Daoy (cell line): Measurements from ENCODE around the gene ATXN1. TPM values are rescaled to one million over a fixed set of nuclear protein-coding genes. Genes with fewer than 3 reads are reported as not detected.
"Not testable (repeated sequence)": the region's sequence is repeated elsewhere in the genome, so short reads cannot be mapped to it uniquely, and the experiment has no call there.

Source experiments
- DNase-seq: peaks from one replicate; pipeline ENCODE4 v3.0.0-alpha.2; 2015; ENCODE audit warnings: low read depth
- total RNA-seq: library from RNA; depleted of rRNA; stranded (reverse); fragments of >200 nt; shearing (Covaris generic); gene quantifications from 2 replicates; pipeline ENCODE4 v1.2.3, GENCODE V29; 2014

Gene ATXN1
- total RNA-seq, 1 experiment from 2014 or later, result 33.8 TPM

DNA sequence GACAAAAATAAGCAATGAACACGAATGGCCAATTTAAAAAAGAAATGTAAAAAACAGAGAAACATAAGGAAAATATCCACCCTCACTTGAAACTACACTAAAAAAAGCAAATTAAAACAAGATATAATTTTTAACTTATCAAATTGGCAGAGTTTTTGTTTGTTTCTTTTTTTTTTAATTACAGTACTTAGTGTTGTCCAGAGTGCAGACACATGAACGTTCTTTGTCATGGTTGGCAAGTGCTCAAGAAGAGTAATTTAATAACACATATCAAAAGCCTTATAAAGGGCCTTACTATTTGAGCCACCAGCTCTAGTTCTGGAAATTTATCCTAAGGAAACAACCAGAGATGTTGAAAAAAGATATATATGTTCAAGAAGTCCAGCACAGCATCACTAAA is 142.3 kb downstream of the ATXN1 start:
- DNase-seq, result no peak

DNA sequence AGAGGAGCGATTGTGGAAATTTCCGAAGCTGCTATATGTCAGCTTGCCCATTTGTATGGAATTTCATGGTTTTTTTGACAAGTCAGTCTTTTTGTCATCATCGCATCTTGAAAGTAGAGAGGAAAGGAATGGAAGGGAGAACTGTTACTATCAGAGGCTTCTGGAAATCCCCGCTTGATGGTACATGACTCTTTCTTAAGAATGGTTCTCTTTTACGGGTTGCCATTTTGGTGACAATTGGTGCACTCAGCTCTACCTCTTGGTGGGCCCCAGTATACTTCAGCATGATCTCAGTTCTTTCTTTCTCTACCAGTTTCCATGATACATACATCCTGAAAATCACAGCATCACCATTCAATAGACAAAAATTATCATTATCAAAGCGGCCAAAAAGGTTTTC is 146.0 kb downstream of the ATXN1 start:
- DNase-seq, result not testable (repeated sequence)

DNA sequence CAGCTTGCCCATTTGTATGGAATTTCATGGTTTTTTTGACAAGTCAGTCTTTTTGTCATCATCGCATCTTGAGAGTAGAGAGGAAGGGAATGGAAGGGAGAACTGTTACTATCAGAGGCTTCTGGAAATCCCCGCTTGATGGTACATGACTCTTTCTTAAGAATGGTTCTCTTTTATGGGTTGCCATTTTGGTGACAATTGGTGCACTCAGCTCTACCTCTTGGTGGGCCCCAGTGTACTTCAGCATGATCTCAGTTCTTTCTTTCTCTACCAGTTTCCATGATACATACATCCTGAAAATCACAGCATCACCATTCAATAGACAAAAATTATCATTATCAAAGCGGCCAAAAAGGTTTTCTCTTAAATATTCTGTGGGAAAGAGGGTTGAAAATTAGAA is 147.1 kb downstream of the ATXN1 start:
- not testable (repeated sequence) for DNase-seq

DNA sequence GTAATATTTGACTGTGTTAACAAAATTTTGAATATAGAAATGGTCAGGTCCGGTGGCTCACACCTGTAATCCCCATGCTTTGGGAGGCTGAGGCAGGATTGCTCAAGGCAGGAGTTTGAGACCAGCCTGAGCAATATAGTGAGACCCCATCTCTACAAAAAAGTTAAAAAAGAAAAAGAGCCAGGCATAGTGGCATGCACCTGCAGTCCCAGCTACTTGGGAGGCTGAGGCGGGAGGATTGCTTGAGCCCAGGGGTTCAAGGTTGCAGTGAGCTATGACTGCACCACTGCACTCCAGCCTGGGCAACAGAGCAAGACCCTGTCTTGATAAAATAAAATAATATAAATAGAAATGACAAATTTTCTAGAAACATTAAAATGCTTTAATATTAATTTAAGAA is 147.8 kb downstream of the ATXN1 start:
- not testable (repeated sequence) for DNase-seq

DNA sequence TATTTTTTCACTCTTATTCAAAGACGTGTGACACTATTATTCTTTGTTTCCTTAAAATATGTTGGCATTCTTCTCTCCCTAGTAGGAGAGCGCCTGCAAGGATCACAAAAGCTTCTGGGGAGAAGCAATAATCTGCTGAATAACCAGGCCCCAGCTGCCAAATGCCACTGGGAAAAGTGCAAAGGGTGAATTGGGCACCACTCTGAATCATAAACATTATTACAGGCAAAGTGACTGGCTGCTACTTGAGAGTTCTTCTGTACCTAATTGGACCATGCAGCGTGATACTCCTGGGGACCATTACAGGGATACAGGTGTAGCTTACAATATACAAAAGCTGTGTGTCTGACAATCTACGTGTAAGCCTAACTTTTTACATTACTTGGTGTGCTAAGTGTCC is 152.8 kb downstream of the ATXN1 start:
- no peak for DNase-seq

DNA sequence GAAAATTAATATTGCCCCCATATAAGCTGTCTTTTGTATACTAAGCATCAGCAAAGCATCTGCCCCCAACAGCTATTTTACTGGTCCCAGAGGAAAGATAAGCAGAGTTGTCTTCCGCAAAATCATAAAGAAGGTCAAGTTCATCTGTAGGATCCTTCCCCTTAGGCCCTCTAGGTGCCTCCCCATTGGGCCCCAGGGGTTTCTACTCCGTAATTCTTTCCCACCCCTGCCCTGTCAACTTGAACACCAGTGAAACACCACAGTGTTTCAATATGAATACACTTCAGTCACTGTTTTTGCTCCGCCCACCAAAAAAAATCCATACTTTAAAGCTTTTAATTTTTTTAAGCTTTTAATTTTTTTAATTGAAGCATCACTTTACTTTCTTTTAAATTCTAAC is 159.2 kb downstream of the ATXN1 start:
- DNase-seq, result no peak

DNA sequence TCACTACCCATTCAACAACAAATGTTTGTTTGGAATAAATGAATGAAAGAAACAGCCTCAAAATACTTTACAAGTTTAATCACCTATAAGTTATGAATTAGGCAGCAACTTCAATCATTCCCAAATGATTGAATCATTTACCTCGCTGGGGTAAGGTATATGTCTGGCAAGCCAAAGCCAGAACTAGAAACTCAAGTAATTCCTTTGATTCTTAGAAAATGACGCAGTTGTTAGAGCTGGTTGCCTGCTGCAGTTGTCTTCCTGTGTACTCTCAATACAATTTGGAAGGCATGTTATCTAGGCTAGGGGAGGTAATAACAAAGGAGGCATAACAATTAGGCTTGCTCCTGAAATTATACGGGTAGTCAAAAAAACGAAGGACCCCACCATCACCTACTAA is 160.6 kb downstream of the ATXN1 start:
- no peak for DNase-seq

DNA sequence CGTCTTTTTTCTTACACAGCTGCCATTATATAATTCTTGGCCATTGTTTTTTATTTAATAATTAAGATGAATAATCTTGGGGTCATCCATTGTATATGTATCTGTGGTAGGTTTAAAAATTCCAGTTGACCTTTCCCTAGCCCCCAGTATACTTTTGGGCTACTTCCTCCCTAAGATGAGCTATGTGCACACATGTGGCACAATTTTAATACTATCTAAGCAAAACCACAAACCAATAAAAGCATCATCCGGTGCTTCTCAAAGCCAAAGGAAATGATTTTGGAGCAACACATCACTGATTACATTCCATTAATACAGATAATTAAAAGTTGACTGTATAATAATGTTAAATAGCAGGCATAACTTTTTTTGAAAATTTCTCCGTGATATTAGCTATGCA is 161.2 kb downstream of the ATXN1 start:
- no peak for DNase-seq

DNA sequence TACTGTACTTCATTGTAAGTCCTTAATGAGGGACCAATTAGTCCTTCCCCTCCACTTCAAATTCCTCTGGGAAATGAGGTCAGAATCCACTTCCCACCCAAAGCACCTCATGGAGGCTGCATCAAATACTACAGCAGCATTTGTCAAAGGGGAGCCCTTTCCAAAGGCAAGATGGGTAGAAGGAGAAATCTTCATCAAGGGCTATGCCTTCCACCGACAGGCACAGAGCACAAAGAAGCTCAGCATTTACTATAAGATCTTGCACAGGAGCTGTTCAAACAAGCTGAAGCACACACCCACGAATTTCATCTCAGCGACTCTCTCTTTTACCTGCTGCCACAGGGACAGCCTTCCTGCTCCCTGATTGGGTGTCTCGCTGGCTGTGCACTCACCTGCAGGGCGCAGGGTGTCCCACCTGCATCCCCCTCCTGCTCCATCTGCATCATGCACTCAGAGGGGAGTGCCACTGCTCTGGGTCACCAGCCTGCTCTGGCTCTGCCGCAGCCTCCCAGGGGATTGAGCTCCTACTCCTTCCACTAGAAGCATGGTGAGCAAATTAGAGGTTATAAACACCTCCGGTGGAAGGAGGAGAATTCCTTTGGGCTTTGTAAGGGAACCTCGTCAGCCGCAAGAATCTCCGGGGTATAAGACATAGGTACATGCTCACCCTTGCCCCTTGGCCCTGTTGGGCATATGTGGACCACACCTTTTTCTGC is 164.5 kb downstream of the ATXN1 start:
- no peak for DNase-seq

DNA sequence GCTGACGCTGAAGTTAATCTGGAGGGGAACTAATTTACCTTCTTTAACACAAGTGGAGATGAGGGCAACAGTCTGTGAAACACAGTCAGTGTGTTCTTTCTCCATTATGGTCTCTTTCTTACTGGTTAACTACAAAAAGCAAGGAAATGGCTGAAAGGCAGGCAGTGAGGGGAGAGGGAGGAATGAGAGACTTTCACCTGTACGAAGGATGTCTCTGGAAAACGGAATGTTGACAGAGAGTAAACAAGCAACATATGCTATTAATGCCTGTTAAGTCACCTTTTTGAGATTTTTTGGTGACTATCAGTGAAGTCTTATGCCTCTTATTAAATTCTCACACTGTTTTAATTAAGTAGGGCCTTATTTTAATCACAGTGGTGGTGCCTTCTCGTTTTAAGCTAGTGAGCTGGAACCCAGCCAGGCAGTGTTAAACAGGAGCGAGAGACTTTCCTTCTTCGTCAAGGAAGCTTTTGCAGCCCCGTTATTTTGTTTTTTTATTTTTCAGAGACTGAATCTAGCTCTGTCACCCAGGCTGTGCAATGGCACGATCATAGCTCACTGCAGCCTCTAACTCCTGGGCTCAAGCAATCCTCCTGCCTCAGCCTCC is 165.6 kb downstream of the ATXN1 start:
- DNase-seq, result no peak

DNA sequence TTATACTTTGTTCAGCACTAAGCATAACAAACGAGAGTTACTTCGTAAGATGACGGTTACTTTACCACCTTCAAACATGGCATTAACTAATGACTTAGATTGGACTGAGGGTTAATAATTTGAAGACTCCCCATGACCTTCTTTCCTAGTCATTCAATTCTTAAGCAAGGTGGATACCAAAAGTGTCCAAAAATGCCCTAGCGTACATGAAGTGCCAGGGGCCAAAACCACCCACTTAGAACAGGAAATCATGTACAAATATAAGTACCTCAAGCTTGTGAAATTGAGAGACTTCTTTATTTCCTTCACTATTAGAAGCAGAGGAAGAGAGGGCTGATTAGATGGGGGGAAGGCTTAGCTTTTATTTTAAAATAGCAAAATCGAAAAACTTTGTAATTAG is 166.4 kb downstream of the ATXN1 start:
- no peak for DNase-seq

DNA sequence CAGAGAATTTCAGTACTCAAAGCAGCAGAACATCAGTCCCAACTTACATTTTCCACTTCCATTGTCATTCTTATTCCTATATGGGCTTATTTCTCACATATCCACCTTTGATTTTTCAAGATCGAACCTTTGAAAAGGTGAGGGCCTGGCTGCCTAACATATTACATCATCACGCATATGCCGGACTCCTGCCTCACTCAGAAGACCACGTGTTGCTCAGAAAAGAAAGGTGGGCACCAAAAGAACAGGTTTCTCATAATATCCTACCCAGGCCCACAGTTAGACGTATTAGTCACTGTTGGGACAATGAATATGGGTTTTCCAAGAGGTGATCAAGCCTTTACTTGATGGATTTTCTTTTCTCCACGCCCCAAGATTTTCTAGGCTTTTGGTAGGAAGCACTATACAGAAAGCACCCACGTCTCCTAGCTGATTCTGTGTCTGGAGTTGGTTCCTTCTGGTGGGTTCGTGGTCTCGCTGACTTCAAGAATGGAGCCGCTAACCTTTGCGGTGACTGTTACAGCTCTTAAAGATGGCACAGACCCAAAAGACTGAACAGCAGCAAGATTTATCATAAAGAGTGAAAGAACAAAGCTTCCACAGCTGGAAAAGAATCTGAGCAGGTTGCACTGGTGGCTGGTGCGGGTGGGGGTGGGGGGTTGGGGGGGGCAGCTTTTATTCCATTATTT is 168.9 kb downstream of the ATXN1 start:
- DNase-seq, result no peak

DNA sequence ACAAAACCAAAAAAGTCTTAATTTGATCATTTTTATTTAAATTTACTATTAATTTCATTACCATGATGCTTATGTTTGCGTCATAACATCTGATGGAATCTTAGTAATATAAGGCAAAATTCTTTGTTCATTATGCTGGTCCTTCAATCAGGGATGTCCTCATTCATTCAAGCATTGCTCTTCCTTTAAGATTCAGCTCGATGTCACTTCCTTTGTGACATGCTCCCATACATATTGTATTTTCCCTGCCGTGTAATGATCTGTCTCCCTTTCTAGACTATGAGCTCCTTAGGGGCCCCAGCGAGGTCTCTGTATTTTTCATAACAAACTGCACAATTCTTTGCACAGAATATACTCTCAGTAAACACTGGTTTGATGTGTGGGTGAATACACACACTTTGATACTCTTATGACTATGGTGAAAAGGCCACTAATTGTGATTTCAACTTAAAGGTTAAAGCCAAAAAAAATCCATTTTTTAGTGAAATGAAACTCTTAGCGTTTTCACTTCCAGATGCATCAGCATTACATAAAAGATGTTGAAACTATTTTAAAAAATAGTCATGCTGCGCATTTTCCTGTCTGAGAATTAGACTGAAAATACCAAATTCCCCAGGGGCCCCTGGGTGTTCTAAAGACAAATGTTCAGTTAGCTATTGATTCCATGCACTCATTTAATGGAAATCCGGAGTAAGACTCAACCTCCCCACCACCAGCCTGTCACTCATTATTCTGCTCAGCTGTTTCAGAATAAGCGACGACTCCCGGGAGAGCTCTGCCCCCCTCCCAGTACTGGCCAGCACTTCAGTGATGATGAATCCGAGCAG is 169.7 kb downstream of the ATXN1 start:
- DNase-seq, result no peak

DNA sequence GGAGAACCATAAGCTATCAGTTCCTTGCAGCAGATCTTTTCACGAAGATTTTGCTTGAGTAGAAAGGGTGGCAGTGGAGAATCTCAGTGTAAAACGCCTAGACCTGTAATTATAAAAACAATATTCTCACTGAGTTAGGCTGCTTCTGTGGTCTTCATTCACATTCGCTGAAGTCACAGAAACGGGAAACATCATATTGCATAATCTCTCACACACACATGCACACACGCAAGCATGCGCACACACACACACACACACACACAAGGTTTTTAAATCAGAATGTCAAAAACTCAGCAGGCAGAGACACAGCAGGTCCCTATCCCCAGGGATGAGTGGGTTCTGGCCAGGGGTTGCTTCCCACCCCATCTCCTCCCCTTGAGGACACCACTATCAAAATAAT is 175.5 kb downstream of the ATXN1 start:
- no peak for DNase-seq

DNA sequence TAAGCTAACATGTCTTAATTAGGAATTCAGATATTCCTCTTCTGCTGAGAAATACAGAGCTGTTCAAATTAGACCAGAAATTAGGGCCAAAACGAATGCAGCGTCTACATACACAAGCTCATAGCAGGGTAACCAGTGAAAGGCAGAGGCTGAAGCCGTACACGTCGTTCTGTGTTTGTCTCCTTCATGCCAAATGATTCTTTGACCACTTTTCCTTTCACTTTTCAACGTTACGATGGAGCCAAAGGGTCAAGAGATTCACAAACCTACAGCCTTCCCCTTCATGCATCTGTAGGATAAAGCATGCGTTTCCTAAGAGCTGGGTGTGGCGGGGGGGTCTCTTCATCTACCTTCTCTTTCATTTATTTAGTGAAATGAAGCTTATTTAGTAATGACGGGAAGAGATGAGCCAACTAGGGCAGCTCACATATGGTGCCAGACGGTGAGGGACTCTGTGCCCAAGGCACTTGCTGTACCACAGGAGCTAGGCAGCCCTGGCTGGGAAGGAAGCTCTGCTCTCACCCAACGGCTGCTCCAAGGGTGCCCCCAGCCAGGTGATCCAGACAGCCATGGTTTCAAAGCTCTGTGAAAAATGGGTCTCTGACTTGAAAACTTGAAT is 178.0 kb downstream of the ATXN1 start:
- no peak for DNase-seq

DNA sequence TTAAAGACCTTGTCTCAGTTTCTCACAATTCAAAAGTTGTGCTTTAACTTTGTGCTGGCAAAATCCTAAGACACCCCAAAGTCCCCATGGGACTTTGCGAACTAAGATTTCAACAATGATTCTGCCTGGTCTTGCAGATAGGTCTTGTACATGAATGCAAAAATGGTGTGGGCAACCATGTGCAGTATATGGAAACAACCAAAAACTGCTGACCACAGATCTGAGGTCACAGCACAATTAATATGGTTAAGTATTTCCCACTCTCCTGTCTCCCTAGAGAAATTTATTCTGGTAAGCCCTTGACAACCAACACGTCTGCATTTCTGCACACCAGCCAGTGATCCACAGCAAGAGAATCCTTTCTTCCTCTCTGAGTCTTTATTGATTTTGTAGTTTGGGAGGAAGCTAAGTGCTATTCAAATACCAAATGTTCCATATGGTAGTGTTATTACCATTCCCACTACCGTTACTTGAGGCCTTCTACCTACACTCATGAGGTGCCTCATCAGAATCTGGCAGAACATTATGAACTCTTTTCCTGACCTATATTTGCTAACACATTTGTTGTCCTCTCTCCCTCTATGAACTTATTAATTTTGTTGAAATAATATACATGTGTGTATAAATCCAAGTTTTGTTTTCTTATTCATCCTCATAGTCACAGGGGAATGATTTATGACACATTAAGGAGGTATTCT is 178.7 kb downstream of the ATXN1 start:
- no peak for DNase-seq

DNA sequence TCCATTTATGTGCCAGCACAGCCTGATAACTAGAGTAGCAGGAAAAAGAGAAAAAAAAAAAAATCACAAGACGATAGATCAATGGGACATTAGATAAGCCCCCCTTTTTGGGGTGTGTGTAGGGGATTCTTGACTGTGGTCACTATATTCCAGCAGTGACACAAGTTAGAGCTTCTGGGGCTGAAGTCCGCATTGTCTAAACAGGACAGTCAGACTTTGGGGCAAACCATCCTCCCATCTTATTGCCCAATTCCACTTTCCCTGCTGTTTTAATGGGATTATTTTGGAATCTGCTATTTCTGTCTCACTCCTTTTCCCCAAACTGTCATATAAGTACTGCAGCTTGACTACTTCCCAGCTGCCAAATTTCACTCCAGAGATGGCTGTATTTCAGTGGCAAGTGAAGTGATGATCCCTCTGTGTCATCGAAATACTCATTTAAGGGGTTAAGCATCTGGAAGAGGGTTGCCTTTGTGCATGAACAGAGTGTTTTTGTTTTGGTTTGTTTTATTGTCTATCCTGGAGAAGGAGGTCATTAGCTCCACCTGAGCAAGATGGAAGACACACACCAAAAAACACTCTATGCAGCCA is 182.5 kb downstream of the ATXN1 start:
- no peak for DNase-seq

DNA sequence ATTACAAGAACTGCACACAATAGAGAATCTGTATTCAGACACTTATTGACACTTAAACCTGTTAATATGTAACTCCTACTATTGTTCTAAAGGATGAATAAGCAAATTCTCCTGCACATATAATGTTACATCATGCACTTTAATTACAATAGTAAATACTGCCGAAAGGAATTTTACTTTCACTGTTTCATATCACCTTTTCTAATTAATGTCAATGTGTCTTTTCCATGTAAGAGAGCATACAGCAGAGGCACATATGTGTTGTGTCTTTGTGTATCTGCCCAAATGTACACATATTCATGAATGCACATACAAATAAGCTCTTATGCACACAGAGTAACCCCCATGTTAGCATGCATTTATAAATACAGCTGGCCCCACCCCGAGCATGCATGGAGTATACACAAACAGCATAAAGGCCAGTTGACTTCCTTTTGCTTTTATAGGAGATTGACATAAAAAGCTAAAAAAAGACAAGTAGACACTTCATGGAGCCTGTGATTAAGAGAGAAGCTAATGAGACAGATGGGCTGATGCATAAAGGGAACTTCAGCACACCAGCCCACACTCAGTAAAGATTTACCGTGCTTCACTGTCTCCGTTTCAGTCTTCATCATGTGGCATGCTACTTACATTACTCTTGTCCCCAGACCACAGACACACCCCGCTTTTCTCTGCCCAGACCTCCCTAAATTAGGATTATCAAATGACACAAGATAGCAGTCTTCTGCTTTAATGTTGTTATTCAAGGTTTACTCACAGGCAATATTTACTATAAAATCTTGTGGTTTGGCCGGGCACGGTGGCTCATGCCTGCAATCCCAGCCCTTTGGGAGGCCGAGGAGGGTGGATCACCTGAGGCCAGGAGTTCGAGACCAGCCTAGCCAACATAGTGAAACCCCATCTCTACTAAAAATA is 184.6 kb downstream of the ATXN1 start:
- peak; percentile 16 for DNase-seq

DNA sequence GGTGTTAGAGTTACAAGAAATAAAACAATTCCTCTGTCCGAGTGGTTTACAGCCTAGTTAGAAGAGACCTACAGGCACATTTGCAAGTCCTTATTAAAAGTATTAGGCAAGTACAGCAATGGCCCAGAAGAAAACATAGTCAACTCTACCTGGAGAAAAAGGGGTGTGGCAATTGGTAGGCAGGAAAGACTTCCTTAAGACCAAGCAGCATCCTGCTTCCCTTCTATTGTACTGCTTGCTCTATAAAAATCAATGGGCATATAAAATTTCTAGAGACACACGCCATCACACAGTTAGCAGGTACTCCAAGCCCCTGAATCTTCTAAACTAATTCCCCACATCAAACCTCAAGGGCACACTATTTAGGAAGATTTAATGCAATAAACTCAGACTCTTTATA is 185.6 kb downstream of the ATXN1 start:
- DNase-seq, result no peak

DNA sequence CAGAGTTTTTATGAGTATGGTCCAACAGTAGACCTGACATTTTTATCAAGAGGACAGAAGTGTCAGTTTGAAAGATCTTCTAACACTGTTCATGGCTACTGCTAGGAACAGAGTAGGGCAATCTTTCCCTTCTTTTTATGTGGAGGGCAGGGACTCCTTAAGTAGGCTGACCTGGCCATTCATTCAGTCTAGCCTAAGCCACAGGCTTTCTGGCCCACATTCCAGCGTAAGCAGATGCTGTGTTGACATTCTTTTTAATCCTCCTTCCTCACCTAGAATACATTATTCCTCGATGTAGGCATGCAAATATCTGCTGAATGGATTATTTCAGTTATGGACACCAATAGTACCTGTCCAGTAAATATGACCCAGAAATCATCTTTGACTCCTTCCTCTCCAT is 188.3 kb downstream of the ATXN1 start:
- no peak for DNase-seq
